GM18858 (cell line): Measurements from ENCODE around the gene ACTR6.

Experiments used
- ATAC-seq: cut with Tn5 transposase; IDR thresholded peaks from one replicate; pipeline ENCODE4 v1.9.1; 2021; ENCODE audit not compliant: unreplicated experiment

The ACTR6 gene

DNA sequence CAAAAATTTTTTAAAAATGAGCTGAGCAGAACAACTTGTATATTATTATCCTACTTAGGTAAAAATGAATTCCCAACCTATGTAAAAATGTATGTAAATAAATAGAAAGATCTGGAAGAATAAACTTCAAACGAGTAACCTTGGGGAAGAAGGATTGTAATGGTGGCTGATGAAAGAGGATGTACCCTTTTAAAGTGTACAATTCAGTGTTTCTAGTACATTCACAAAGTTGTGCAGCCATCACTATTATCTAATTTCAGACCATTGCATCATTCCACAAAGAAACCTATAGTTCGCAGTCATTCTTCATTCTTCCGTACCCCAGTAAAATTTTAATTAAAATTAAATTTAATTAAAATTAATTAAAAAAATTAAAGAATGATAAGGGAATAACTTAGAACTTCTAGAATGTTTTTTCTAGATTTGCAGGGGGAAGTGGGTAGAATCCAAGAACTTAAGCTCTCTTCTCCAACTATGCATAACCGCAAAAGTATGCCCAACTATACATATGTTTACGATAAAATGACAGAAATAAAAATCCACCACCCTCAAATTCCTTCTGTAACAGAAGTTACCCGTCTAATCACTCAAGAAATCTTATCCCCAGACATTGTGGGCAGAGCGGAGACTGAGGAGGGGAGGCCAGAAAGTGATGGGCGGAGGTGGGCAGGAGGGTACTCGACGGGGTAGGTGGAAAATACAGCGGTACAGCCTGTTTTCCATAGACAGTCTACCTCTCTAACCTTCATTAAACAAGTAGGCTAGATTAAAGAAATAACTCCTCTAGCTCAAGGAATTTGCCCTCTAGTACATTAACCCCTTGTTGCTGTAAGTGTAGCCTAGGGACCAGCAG lies 65.3 kb downstream of the ACTR6 start:
- peak; percentile 18 for ATAC-seq

DNA sequence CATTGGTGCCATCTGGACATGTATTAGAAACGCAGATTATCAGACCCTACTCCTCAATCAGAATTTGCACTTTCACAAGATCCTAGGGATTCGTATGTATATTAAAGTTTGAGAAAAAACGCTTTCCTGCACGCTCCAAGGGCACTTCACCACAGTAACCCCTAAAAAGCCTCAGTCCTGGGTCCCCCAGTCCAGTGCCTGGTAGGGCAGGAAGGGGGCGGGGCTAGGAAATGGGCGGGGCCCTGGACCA lies 65.9 kb downstream of the ACTR6 start:
- peak; percentile 72 for ATAC-seq

DNA sequence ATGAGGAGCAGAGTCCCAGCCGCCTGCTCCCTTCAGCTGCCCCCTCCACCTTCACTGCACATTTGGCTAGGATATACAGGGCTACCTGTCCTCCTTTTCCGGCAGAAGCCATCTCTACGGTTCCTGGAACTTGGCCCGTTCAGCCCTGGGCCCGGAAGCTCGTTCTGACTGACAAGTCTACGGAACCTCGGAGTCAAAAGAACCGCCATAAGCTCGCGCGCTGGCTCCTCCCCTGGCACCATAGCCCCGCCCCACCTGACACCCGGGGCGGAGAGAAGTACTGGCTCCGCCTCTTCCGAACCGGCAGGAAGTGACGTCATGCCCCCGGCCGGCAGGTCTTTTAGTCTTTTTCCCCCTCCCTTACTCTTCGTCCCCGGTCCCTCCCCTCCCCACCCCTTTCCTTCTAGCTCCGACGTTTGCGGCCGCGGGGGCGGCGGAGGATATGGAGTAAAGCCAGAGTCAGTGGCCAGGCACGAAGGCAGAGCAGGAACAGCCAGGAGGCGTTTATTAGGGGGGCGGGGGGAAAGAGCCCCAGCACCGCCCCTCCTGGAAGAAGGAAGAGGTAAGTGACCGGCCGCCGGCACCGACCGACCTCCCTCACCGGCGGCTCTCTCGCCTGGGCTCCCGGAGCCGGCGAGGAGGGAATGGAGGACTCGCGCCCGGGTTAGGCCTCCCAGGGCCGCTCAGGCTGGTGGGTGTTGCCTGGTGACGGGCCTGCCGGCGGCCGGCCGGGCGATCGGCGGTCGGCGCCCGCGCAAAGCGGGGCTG lies 66.4 kb downstream of the ACTR6 start, which contains the start of the genes DEPDC4 and SCYL2:
Gene DEPDC4 (minus strand): TSS at position 245 of the 768 bp plus-strand sequence. CDS start 3 bp downstream, at position 242.
Gene SCYL2 (plus strand): TSS at position 343 of the 768 bp plus-strand sequence. CDS start 15,794 bp downstream, outside the sequence.
- ATAC-seq, result peak; percentile 75

DNA sequence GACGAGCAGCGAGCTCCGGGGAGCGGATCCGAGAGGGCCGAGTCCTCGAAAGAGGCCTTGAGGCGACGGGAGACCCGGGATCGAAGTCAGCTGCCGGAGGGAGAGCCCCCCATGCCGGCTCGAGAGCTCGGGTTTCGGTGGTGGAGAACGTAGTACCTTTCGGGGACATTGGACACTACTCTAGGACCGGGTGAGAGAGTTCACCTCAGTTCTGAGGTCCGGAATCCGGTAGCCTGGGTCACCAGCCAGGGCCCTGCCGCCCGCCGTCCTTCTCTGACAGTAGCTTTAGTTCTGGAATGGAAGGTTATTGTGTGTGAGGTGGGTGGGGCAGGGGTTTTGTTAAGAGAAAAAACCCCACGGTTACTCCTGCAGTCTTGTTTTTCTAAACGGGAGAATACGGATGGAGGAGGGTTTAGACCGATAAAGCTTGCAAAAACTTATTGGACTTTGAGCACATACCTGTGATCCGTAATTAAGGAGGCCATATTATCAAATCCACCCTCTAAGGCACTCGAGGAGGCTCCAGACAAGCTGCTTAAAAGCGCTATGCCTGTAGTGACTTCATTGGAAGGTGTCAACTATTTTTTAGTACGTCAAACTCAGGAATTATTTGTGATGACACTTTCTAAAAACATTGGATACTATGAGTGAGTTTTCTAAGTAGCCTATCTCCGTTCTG lies 67.1 kb downstream of the ACTR6 start:
- no peak for ATAC-seq

DNA sequence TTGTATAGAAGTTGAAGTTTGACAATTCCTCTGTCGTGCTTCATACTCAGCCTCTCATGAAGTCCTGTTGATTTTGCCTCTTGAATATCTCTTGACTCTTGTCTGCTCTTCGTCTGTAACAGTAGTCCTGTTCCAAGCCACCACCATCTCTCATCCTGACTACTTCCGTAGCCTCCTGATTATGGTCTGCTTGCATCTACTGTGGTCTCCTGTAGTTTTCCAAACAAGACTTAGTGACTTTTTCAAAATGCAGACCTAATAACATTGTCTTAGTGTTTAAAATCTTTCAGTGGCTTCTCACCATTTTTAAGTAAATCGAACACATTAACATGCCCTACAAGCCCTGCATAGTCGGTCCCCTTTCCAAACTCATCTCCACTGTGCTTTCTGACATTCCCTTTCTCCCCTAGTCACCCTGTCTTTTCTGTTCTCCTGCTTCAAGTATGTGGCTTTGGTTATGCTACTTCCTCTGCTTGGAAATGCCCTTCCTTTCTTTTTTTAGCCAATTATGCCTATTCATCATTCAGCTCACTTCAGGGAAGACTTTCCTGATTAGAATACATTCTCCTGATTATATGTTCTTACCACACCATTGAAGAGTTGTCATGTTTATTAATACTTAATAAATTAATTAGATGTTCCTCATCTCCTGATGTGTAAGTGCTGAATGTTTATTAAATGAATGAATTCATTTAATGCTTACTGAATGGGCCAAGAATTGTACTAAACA lies 68.4 kb downstream of the ACTR6 start:
- ATAC-seq, result no peak

DNA sequence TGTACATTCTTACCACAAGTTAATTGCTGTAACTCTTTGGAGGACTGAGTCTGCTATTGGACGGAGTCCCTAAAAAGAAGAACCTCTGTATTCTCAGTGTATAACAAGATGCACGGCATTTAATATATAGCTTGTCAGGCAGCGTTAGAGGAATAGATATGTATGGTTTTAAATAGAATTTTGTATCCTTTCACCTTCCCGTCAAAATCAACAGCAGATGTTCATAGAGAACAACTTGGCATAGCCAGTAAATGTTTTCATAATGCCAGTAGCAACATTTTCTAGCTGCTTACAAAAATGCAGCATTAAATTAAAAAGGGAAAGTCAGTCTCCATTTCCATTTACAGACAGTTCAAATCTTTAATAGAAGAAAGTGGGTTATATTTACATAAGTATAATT lies 73.2 kb downstream of the ACTR6 start:
- ATAC-seq, result no peak
